Astrocyte (in vitro differentiated cells and primary cell): ENCODE measurements around the gene MT1M. TPM values are rescaled to one million over a fixed set of nuclear protein-coding genes. Genes with fewer than 3 reads are reported as not detected.

Experiments used
- DNase-seq: peaks from one replicate; pipeline ENCODE4 v3.0.0-alpha.2; 2010; ENCODE audit warnings: low read depth
- FAIRE-seq: peaks from 2 replicates; lab custom pipeline; 2011; peaks lifted over from hg19 to GRCh38; lab: Jason Lieb, UNC
- H2AFZ ChIP-seq: 2 replicates; pipeline ENCODE4 v1.6.0; 2012; ENCODE audit warnings: low read depth, low read length, inconsistent platforms
- H3K27ac ChIP-seq: 2 replicates; pipeline ENCODE4 v1.5.1; 2011; ENCODE audit warnings: low read depth, low read length, inconsistent platforms
- H3K27me3 ChIP-seq: 2 replicates; pipeline ENCODE4 v1.6.0; 2011; ENCODE audit warnings: low read length, inconsistent platforms; ENCODE audit not compliant: insufficient read depth
- H3K36me3 ChIP-seq: 2 replicates; pipeline ENCODE4 v1.5.1; 2011; ENCODE audit warnings: low read length, inconsistent platforms; ENCODE audit not compliant: insufficient read depth
- H3K4me1 ChIP-seq: 2 replicates; pipeline ENCODE4 v1.5.1; 2011; ENCODE audit warnings: low read length, inconsistent platforms; ENCODE audit not compliant: insufficient read depth
- H3K4me2 ChIP-seq: 2 replicates; pipeline ENCODE4 v1.6.0; 2012; ENCODE audit warnings: low read length, inconsistent platforms
- H3K4me3 ChIP-seq: 2 replicates; pipeline ENCODE4 v1.5.1; 2011; ENCODE audit warnings: low read depth, mild to moderate bottlenecking, low read length, inconsistent platforms; ENCODE audit not compliant: insufficient read depth
- H3K79me2 ChIP-seq: 2 replicates; pipeline ENCODE4 v1.6.0; 2012; ENCODE audit warnings: mild to moderate bottlenecking, low read length, inconsistent platforms; ENCODE audit not compliant: insufficient read depth
- H3K9ac ChIP-seq: 2 replicates; pipeline ENCODE4 v1.6.0; 2012; ENCODE audit warnings: mild to moderate bottlenecking, low read length, inconsistent platforms
- H3K9me3 ChIP-seq: 2 replicates; pipeline ENCODE4 v1.5.1; 2012; ENCODE audit warnings: low read depth, mild to moderate bottlenecking, low read length, inconsistent platforms; ENCODE audit not compliant: insufficient read depth
- H4K20me1 ChIP-seq: 2 replicates; pipeline ENCODE4 v1.6.0; 2012; ENCODE audit warnings: low read length, inconsistent platforms; ENCODE audit not compliant: insufficient read depth
- H3K27ac Mint-ChIP-seq: one replicate; pipeline ENCODE4 v1.8.0; 2021; ENCODE audit warnings: mild to moderate bottlenecking, mixed read lengths; ENCODE audit not compliant: unreplicated experiment
- H3K27me3 Mint-ChIP-seq: one replicate; pipeline ENCODE4 v1.8.0; 2021; ENCODE audit warnings: low read depth, mixed read lengths; ENCODE audit not compliant: unreplicated experiment
- H3K36me3 Mint-ChIP-seq: one replicate; pipeline ENCODE4 v1.8.0; 2021; ENCODE audit warnings: low read depth, mixed read lengths; ENCODE audit not compliant: unreplicated experiment
- H3K4me1 Mint-ChIP-seq: one replicate; pipeline ENCODE4 v1.8.0; 2021; ENCODE audit warnings: low read depth, mixed read lengths; ENCODE audit not compliant: unreplicated experiment
- H3K4me3 Mint-ChIP-seq: one replicate; pipeline ENCODE4 v1.8.0; 2021; ENCODE audit warnings: mild to moderate bottlenecking, moderate library complexity, mixed read lengths; ENCODE audit not compliant: unreplicated experiment
- H3K9me3 Mint-ChIP-seq: one replicate; pipeline ENCODE4 v1.8.0; 2021; ENCODE audit warnings: mild to moderate bottlenecking, mixed read lengths; ENCODE audit not compliant: unreplicated experiment
- EZH2 ChIP-seq: IDR thresholded peaks from 2 replicates; pipeline ENCODE4 v1.6.1; 2012; ENCODE audit warnings: mild to moderate bottlenecking, low read length, inconsistent platforms; ENCODE audit not compliant: insufficient read depth
- total RNA-seq: library from RNA; stranded (reverse); gene quantifications from 2 replicates; pipeline ENCODE4 v1.2.1, GENCODE V29; 2021
- TF ChIP-seq, protein P1 (sequence below): IDR thresholded peaks from 2 replicates; pipeline ENCODE4 v1.5.1; 2011; ENCODE audit warnings: low read depth, mild to moderate bottlenecking, inconsistent platforms, low read length, moderate library complexity; ENCODE audit not compliant: insufficient read depth

The MT1M gene
- total RNA-seq, 1 donor from 2014 or later = not detected

DNA sequence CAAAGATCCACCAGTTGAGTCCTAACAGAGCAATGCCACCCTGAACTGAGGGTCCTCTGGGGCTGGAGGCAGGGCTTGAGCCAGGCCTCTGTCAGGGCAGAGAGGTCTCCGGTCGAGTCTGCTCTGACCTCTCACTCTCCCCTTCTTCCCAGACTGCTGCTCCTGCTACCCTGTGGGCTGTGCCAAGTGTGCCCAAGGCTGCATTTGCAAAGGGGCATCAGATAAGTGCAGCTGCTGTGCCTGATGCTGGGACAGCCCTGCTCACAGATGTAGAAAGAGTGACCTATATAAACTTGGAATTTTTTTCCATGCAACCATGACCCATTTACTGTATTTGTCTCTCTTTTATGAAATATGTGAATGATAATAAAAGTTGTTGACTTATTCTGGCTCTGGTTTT, 16.8 kb downstream of the MT1M start:
- Mint-ChIP-seq H3K4me1 (no peaks in the 10 kb centered on the region), H3K36me3 (no peaks in the 10 kb centered on the region), H3K27ac (no peak overlapping the region), H3K27me3 (peaks cover 91% of the 10 kb centered on the region), H3K9me3 (no peaks in the 10 kb centered on the region), H3K4me3 (no peak overlapping the region)
- Histone ChIP-seq H3K9ac (no peak overlapping the region), H2AFZ (no peak overlapping the region), H3K4me1 (peaks cover 2% of the 10 kb centered on the region), H4K20me1 (no peaks in the 10 kb centered on the region), H3K9me3 (no peaks in the 10 kb centered on the region), H3K4me3 (no peak overlapping the region), H3K79me2 (no peaks in the 10 kb centered on the region), H3K27me3 (peaks cover 87% of the 10 kb centered on the region), H3K27ac (no peak overlapping the region), H3K4me2 (no peak overlapping the region), H3K36me3 (no peaks in the 10 kb centered on the region)
- no peak for DNase-seq
- TF ChIP-seq EZH2 = no peak
- TF ChIP-seq, protein P1, sequence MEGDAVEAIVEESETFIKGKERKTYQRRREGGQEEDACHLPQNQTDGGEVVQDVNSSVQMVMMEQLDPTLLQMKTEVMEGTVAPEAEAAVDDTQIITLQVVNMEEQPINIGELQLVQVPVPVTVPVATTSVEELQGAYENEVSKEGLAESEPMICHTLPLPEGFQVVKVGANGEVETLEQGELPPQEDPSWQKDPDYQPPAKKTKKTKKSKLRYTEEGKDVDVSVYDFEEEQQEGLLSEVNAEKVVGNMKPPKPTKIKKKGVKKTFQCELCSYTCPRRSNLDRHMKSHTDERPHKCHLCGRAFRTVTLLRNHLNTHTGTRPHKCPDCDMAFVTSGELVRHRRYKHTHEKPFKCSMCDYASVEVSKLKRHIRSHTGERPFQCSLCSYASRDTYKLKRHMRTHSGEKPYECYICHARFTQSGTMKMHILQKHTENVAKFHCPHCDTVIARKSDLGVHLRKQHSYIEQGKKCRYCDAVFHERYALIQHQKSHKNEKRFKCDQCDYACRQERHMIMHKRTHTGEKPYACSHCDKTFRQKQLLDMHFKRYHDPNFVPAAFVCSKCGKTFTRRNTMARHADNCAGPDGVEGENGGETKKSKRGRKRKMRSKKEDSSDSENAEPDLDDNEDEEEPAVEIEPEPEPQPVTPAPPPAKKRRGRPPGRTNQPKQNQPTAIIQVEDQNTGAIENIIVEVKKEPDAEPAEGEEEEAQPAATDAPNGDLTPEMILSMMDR = no peak
- no peak for FAIRE-seq

GRCh38 chr16:56649820-56650219, 17.4 kb downstream of the MT1M start:
- Mint-ChIP-seq H3K27ac (no peak overlapping the region), H3K4me1 (no peaks in the 10 kb centered on the region), H3K4me3 (no peak overlapping the region), H3K27me3 (peaks cover 90% of the 10 kb centered on the region), H3K36me3 (no peaks in the 10 kb centered on the region), H3K9me3 (no peaks in the 10 kb centered on the region)
- no peak overlapping the region for H3K27ac ChIP-seq
- H3K9ac ChIP-seq = no peak overlapping the region
- H2AFZ ChIP-seq = no peak overlapping the region
- H3K4me3 ChIP-seq = no peak overlapping the region
- DNase-seq = no peak
- peaks cover 81% of the 10 kb centered on the region for H3K27me3 ChIP-seq
- H3K9me3 ChIP-seq = no peaks in the 10 kb centered on the region
- no peaks in the 10 kb centered on the region for H3K36me3 ChIP-seq
- FAIRE-seq = no peak
- TF ChIP-seq EZH2 = no peak
- TF ChIP-seq, protein P1 = no peak
- H4K20me1 ChIP-seq = no peaks in the 10 kb centered on the region
- no peak overlapping the region for H3K4me2 ChIP-seq
- peaks cover 4% of the 10 kb centered on the region for H3K4me1 ChIP-seq
- H3K79me2 ChIP-seq = no peaks in the 10 kb centered on the region

DNA sequence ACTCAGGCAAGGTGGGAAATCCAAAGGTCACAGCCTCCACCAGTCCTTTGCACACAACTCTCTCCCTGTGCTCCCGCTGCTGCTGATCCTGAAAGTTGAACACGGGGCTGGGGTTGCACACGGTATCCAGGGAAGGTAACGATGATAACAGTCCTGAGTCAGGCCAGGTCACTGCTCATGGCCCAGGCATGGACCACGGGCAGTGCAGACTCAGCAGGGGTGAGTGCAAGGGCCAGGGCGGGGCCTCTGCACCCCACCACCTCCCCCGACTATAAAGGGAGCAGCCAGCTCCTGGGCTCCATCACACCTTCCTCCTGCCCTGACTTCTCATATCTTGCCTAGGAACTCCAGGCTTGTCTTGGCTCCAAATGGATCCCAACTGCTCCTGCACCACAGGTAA, 19.1 kb downstream of the MT1M start, which contains the start of gene MT1B:
Gene MT1B, plus strand, starts transcription at position 301 of the 400 bp plus-strand sequence. Its CDS starts 68 bp downstream, at position 369.
- no peaks in the 10 kb centered on the region for H3K36me3 Mint-ChIP-seq
- no peak within 1 kb of the TSS for H3K27ac Mint-ChIP-seq
- peaks cover 64% of the 10 kb centered on the region for H3K27me3 ChIP-seq

More for the DNA sequence above, 19.1 kb downstream of the MT1M start, which contains the start of gene MT1B:
- Histone ChIP-seq H3K27ac (no peak within 1 kb of the TSS), H3K4me2 (no peak within 1 kb of the TSS), H3K79me2 (no peaks in the 10 kb centered on the region), H3K9me3 (no peaks in the 10 kb centered on the region), H3K4me3 (no peak within 1 kb of the TSS), H3K36me3 (no peaks in the 10 kb centered on the region), H3K4me1 (peaks cover 4% of the 10 kb centered on the region), H4K20me1 (no peaks in the 10 kb centered on the region), H2AFZ (no peak within 1 kb of the TSS), H3K9ac (no peak within 1 kb of the TSS)
- no peak for FAIRE-seq
- peaks cover 85% of the 10 kb centered on the region for H3K27me3 Mint-ChIP-seq
- no peaks in the 10 kb centered on the region for H3K4me1 Mint-ChIP-seq
- no peak within 1 kb of the TSS for H3K4me3 Mint-ChIP-seq
- no peak for TF ChIP-seq EZH2
- TF ChIP-seq, protein P1 = no peak
- H3K9me3 Mint-ChIP-seq = no peaks in the 10 kb centered on the region
- no peak for DNase-seq
